Lower leg skin (tissue), 3 donors: ENCODE data around the gene SIRPG.

Experiments used
- CTCF ChIP-seq, 3 donors: fragments of 450-650 bp; IDR thresholded peaks; one replicate each; pipeline ENCODE4 v1.5.1; 2016; ENCODE audit warnings: antibody characterized with exemption in 3 of 3, mild to moderate bottlenecking in 3 of 3, moderate library complexity in 2 of 3
- POLR2A ChIP-seq, 2 donors: fragments of 450-650 bp; IDR thresholded peaks; one replicate each; pipeline ENCODE4 v1.6.1; 2016 to 2017; ENCODE audit warnings: antibody characterized with exemption in 2 of 2, mild to moderate bottlenecking in 1 of 2, moderate library complexity in 1 of 2

DNA sequence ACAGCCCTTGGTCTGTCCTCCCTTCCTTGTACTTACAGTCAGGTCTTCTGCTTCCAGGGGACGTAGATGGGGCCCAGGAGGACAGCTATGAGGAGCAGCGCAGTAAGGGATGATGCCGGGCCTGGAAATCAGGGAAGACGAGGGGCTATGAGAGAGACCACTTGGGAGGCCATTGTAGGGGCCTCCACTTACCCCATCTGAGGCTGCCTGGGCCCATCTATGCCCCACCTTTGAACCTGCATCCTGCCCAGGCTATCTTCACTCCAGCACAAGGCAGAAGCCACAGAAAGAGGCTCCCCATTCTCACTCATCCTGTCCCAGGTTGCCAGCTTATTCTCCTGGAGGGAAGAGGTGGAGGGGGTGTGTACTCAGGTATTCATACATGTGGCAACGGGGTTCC lies 27.4 kb downstream of the SIRPG start:
- TF ChIP-seq CTCF (IDR thresholded peaks at IDR 0.05) (no peak), POLR2A (IDR thresholded peaks at IDR 0.05) (no peak)
